IPS DF 4.7 (cell line): Measurements from ENCODE around the gene TRIM41.
"Not testable (repeated sequence)": the region's sequence is repeated elsewhere in the genome, so short reads cannot be mapped to it uniquely, and the experiment has no call there.

Source experiments
- DNase-seq: peaks from one replicate; pipeline ENCODE4 v3.0.0-alpha.2; 2013; ENCODE audit warnings: low spot score; ENCODE audit errors: extremely low read depth

Gene TRIM41

GRCh38 chr5:181248277-181248676, 25.2 kb downstream of the TRIM41 start:
- DNase-seq: no peak

- no peak for DNase-seq
Observed at GRCh38 chr5:181255276-181255675, 32.2 kb downstream of the TRIM41 start.

- DNase-seq: no peak
Observed at GRCh38 chr5:181255836-181256578, 32.9 kb downstream of the TRIM41 start.

DNA sequence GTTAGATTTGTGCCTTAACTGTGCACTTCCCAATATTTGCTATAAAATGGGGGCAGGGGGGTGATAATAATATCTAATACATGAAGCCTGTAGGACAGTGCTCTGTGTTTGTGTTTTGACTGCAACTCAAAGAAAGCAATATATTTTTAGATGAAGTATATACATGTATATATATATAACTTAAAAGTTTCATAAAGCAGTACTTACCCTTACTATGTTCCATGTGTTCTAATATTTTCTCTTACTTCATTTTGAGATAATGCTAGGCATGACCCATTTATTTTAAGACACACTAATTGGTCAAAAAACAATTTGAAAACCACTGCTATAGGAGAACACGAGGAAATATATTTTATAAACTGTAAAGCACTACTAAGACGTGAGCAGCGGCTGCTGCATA, 35.5 kb downstream of the TRIM41 start:
- no peak for DNase-seq

DNA sequence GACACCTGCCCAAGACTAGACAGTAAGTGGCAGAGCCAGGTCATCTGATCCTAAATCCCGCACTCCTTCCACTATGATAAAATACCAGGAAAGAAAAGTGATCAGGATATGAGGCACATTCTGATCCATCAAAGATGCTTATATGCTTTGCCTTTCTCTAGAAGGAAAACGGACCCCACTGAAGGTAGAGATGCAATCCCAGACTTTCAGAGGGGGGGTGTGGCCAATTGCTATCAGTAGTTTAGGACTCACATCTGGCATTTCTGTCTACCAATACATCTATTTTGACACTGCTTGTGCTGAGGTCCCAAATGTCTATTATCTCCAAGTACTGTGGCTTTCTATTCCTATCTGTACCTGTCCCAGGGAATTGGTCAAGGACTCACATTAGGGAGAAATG, 36.2 kb downstream of the TRIM41 start:
- DNase-seq: no peak

DNA sequence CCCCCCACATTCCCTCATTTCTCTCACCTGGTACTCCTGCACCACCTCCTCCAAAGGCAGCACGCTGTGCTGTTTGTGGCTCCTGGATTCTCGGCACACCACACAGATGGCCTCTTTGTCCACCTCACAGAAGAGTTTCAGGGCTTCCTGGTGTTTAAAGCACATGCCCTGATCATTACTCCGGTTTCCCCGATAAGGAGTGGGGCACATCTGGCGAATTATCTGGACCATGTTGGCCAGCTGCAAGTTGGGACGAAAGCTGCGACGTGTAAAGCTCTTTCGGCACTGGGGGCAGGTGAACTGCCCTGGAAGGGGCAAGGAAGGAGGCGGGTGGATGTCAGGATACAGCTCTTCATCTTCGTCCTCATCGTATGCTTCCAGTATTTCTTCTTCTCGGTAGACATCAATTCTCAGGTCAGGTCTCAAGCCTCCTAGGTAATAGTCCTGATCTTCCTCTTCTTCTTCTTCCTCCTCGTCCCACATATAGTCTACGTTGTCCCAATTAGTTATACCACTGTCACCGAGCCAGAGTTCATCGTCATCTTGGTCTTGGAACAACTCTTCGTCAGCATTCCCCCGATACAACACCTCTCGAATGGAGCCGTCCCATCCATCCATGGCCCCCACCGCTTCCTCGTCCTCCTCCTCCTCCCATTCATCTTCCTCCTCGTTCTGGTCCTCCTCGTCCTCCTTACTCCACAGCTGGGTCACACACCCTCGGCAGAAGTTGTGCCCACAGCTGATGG, 37.1 kb downstream of the TRIM41 start:
- no peak for DNase-seq

DNA sequence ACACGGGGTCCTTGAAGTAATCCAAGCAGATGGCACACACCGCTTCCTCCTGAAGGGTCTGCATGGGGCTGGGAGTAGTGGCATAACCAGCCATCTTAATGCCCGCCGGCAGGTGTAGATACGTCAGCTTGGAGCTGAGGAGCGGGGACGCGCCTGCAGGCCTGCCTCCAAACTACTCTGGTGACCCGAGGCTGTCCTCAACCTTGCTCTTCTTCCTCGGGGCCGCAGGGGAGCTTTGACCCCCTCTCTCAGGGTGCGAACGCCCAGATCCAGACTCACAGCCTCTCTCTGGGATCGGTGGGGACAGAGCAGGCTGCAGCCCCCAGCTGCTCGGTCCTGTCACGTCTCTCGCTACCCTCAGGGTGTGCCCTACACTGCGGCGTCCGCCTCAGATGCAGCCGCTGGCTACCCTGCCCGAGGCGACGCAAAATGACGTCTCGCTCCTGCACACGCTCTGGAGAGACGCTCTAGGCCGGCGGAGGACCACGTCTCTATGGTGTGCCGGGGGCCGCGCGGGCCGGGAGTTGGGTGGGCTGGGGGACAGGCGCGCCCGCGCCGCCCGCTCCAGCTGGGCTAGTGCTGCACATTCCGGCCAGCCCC, 37.7 kb downstream of the TRIM41 start, which contains the start of gene TRIM52:
Gene TRIM52 (minus strand): TSS at position 424 of the 600 bp plus-strand sequence. CDS start 330 bp downstream, at position 94.
- DNase-seq: no peak

DNA sequence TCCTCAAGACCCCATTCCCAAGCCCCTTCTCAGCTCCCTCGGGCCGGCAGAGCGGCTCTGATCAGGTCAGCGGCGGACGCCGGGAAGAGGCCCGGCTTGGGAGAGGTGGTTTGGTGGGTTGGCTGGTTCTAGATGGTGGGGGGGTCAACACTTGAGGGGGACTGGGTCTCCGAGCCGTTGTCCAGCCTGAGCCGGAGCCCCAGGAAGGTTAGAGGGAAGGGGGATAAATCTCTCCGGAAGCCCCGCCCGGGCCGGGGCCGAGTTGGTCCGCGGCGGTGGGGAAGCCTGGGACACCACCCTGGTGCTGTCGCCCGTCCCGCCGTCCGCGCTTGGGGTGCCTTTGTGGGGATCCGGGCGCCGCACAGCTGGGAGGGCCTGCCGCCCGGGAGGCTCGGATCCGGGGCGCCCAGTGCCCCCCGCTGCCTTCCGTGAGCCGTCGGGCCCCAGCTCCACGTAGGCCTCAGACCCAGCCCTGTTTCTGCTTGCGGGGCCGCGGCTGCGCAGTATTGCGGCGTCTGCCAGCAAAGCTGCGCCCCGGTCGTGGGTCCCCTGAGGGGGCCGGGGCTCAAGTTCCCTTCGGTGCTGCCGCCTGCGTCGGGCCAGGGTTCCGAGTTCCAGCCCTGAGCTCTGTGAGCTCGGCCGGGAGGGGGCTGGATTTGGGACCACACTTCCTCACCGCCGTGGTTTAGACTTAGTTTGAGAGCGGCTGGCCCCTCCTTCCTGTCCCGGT, 38.4 kb downstream of the TRIM41 start:
- DNase-seq: no peak

DNA sequence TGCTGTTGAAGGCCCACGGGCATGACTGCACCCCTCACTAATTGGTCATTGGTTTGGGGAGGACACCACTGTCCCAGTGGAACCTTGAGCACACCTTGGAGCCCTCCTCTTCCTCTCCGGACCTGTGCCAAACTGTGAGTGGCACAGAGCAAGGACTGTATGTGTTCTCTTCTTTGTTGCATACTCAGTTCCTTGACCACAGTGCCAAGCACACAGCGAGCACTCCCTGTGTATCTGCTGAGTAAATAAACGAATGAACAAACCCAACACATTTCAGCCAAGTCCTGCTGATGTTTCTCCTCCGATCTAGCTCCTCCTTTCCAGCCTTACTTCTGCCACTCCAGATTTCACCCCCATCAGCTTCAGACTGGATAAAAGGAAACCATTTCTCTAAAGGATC, 40.6 kb downstream of the TRIM41 start:
- DNase-seq: no peak

- no peak for DNase-seq
Observed at GRCh38 chr5:181265092-181265671, 42.1 kb downstream of the TRIM41 start.

DNA sequence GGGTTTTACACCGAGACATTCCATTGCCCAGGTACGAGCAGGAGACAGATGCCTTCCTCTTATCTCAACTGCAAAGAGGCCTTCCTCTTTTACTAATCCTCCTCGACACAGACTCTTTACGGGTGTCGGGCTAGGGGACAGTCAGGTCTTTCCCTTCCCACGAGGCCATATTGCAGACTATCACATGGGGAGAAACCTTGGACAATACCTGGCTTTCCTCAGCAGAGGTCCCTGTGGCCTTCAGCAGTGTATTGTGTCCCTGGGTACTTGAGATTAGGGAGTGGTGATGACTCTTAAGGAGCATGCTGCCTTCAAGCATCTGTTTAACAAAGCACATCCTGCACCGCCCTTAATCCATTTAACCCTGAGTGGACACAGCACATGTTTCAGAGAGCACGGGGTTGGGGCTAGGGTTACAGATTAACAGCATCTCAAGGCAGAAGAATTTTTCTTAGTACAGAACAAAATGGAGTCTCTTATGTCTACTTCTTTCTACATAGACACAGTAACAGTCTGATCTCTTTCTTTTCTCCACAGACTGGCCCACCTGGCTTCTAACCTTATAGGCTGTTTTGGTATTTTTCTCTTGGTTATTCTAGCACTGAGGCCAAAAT, 44.3 kb downstream of the TRIM41 start:
- DNase-seq: not testable (repeated sequence)

GRCh38 chr5:181267907-181268306, 44.8 kb downstream of the TRIM41 start:
- DNase-seq: not testable (repeated sequence)

DNA sequence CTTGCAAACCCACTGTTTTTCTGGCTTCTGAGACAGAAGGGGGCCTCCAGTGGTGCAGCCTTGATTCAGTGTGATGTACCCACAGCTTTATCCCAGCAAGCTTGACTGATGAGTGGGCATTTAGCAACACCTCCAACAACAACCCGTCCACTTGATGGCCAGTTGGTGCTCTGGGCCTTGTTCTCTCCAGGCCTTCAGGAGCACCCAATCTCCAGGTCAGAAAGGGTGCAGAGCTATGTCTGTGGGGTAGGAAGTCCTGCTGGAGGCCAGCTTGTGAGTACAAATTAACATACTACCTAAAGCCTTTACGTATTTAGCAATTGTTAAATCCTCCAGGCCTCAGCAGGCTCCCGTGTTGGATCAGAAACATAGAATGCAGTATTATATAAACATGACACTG, 48.0 kb downstream of the TRIM41 start:
- no peak for DNase-seq

DNA sequence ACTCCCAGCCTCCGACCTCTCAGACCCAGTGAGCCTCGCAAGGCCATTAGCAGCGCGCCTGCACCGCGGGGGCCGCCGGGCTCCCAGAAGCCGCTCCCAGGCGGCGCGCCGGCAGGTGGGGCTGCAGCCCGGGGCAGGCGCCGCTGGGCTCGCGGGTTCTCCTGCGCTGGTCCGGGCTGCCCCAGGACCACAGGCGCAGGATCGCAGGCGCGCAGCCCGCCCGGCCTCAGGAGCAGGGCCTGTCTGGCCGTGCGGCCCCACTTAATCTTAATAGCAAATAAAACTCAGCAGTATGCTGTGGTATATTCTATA, 50.3 kb downstream of the TRIM41 start:
- DNase-seq: not testable (repeated sequence)

- no peak for DNase-seq
Observed at GRCh38 chr5:181280251-181280762, 57.2 kb downstream of the TRIM41 start.

DNA sequence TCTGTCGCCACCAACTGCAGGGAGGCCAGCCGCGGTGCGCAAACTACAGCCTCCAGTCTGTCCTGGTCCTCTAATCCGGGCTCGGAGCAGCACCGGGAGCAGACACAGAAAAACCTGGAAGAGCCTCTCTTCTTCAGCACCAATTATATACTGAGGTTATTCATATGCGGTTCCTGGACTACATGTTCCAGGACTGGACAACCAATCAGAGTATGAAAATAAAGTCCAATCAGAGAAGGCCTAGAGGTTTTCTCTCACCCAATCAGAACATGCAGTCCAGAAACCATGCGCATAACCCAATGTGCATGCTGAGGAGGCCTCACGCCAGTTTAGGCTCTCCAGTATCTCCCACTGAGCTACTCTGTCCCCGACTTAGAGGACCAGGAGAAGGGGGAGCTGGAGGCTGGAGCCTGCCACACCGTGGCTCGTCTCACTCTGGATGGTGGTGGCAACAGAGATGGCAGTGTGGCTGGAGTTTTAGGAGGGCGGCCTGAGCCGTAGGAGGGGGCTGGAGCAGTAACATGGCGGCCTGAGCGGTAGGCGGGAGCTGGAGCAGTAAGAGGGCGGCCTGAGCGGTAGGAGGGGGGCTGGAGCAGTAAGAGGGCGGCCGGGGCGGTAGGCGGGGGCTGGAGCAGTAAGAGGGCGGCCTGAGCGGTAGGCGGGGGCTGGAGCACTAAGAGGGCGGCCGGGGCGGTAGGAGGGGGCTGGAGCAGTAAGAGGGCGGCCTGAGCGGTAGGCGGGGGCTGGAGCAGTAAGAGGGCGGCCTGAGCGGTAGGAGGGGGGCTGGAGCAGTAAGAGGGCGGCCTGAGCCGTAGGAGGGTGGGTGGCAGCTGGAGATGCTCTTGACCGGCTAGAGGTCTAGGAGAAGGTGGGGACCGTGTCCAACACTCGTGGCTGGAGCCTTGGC, 58.2 kb downstream of the TRIM41 start:
- DNase-seq: no peak

- DNase-seq: no peak
Observed at GRCh38 chr5:181281984-181282316, 58.9 kb downstream of the TRIM41 start.

- DNase-seq: not testable (repeated sequence)
Observed at GRCh38 chr5:181282415-181282814, 59.3 kb downstream of the TRIM41 start.

DNA sequence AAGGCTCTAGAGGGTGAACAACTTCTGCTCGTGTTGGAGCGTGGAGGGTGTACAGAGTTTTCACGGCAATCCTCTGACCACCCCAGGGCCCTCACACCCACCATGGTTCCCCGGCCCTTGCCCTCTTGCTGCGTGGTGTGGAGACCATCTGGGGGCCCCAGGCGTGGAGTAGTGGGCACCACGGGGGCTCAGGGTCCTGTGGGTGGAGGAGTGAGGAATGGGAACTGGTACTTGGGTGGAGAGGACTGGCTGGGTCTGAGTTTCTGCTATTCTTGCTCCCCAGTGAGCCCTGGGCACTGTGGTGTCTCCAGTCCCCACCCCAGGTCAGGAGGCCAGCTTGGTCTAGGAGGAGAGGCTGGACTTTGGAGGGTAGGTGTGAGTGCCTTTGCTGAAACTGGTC, 59.8 kb downstream of the TRIM41 start:
- DNase-seq: no peak

DNA sequence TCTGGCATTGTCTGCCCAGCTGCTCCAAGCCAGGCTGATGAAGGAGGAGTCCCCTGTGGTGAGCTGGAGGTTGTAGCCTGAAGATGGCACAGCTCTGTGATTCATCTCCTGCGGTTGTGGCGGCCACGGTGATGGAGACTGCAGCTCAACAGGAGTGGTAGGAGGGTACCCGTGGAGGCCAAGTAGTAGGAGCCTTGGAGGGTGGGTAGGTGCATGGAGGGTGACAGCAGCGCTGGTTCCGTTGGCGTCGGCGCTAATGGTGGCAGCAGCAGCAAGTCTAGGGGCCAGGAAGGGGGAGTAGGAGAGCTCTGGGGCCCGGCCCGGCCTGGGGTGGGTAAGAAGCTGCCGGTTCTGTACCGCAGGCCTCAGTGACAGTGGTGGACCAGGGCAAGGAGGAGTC, 60.3 kb downstream of the TRIM41 start:
- no peak for DNase-seq
